ENCODE data around the gene KIRREL2. TPM values are rescaled to one million over a fixed set of nuclear protein-coding genes. Genes with fewer than 3 reads are reported as not detected.
"Not testable (repeated sequence)": the region's sequence is repeated elsewhere in the genome, so short reads cannot be mapped to it uniquely, and the experiment has no call there.

Gene KIRREL2
- 0.07 and 0.17 TPM in 2 replicates for total RNA-seq (2014; rRNA removed; shearing (Covaris generic))

DNA sequence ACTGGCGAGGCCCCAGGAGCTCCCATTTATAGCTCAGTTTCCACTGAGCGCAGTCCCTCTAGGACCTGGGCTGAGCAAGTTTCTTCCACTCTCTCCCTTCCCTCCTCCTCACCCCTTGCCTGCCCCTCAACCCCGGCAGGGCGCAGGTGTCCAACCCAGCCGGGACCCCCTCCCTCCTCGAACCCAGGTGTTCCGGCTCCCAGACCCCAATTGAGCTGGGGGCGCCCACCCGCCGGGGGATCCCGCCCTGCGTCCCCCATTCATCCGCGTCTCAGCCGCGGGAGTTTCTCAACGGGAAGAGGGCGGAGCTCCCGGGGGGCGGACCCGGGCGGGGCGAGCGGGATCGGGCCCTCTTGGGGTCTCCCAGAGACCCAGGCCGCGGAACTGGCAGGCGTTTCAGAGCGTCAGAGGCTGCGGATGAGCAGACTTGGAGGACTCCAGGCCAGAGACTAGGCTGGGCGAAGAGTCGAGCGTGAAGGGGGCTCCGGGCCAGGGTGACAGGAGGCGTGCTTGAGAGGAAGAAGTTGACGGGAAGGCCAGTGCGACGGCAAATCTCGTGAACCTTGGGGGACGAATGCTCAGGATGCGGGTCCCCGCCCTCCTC is at the start of gene KIRREL2:
KIRREL2 (plus strand) TSS at position 366 of the 604 bp plus-strand sequence; CDS start at position 575, 209 bp downstream.
- no peak for DNase-seq (ENCODE audit: low read depth)

DNA sequence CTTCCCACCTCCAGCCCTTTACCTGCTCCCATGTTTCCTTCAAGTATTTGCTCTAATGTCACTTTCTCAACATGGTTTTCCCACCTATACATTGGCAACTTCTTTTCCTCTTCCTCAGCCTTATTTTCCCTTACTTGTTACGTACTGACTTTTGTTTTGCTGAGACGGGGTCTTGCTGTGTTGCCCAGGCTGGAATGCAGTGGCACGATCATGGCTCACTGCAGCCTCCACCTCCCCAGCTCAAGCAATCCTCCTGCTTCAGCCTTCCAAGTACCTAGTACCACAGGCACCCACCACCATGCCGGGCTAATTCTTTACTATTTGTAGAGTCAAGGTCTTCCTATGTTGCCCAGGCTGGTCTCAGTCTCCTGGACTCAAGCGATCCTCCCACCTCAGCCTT is 49.1 kb upstream of the KIRREL2 start:
- no peak for DNase-seq (ENCODE audit: low read depth)

- no peak for DNase-seq (ENCODE audit: low read depth)
These were observed 45.1 kb upstream of the KIRREL2 start for GRCh38 chr19:35811317-35812219.

GRCh38 chr19:35812220-35813042 is 44.3 kb upstream of the KIRREL2 start, which contains the start of gene PRODH2:
Gene PRODH2 (minus strand): TSS chr19:35812845. CDS start chr19:35812805, 40 bp downstream.
- no peak for DNase-seq (ENCODE audit: low read depth)

DNA sequence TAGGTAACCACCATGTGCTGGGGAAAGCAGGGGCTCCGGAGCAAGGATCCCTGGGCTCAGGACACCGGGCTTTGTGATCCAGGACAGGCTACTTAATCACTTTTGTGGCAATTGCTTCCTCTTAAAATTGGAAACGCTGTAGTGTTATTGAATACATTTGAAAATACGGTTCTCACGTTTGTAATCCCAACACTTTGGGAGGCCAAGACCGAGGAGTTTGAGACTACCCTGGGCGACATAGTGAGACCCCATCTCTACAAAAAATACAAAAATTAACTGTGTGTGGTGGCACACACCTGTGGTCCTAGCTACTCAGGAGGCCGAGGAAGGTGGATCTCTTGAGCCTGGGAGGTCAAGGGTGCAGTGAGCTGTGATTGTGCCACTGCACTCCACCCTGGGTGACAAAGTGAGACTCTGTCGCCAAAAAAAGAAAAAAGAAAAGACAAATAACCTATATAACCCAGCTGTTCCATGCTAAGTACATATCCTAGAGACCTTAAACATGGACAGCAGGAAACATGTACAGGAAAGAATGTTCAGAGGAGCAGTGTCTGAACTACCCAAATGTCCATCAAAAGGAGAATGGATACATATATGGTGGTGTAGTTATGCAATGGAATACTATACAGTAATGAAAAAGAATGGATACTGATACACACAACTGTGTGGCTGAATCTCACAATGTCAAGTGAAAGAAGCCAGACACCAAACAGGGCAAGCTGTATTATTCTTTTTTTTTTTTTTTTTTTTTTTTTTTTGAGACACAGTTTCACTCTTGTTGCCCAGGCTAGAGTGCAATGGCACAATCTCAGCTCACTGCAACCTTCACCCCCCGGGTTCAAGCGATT is 43.4 kb upstream of the KIRREL2 start:
- no peak for DNase-seq (ENCODE audit: low read depth)

DNA sequence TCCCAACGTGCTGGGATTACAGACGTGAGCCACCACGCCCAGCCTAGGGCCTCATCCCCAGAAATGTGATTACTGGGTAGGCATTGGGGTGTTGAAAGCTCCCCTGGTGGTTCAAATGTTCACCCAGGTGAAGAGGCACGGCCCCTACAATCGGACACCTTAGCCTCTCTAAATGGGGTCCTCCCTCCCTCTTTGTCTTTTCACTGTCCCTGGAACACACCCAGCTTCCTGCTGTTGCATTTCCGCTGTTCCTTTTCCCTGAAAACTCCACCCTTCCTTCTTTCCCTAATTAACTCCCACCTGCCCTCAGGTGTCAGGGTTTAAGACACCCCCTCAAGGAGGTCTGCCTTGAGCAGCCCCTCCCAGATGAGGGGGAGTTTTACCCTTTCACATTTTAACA is 40.4 kb upstream of the KIRREL2 start:
- no peak for DNase-seq (ENCODE audit: low read depth)

DNA sequence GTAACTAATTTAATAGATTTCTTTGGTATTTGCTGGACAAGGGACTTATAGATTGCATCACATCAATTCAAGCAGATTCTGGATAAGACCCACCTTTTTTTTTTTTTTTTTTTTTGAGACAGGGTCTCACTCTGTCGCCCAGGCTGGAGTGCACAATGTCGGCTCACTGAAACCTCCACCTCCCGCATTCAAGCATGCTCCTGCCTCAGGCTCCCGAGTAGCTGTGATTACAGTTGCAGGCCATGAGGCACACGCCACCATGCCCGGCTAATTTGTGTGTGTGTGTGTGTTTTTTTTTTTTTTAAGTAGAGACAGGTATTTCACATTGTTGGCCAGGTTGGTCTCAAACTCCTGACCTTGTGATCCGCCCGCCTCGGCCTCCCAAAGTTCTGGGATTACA is 39.9 kb upstream of the KIRREL2 start:
- DNase-seq (ENCODE audit: low read depth): no peak

GRCh38 chr19:35818445-35818844 is 38.3 kb upstream of the KIRREL2 start:
- DNase-seq (ENCODE audit: low read depth): no peak

GRCh38 chr19:35822579-35822978 is 34.1 kb upstream of the KIRREL2 start:
- DNase-seq (ENCODE audit: low read depth): no peak

DNA sequence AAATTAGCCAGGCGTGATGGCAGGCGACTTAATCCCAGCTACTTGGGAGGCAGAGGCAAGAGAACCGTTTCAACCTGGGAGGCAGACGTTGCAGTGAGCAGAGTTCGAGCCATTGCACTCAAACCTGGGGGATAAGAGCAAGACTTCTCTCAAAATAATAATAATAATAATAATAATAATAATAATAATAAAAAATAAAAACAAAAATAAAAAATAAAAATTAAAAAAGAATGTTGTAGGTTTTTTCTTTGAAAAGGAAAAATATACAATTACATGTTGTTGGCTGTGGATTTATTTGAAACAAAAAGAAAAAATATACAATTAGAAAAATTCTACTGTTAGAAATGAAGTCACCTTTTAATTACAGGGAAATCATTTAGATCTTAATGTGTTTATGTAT is 32.6 kb upstream of the KIRREL2 start:
- no peak for DNase-seq (ENCODE audit: low read depth)

GRCh38 chr19:35828692-35829301 is 27.9 kb upstream of the KIRREL2 start:
- peak; percentile 50 for DNase-seq (ENCODE audit: low read depth)

GRCh38 chr19:35830986-35831385 is 25.7 kb upstream of the KIRREL2 start:
- no peak for DNase-seq (ENCODE audit: low read depth)

DNA sequence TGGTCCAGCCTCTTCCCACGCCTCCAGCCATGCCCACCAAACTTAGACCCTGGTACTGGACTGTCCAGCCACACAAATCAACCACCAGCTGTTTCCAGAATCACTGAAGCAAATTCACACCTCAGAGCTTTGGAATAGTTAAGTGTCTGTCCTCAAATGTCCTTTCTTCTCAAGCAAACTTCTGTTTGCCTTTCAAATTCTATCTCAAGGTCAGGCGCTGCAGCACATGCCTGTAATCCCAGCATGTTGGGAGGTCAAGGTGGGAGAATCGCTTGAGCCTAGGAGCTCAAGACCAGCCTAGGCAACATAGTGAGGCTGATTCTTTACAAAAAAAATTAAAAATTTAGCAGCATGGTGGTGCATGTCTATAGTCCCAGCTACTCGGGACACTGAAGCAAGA is 24.7 kb upstream of the KIRREL2 start:
- DNase-seq (ENCODE audit: low read depth): no peak

- DNase-seq (ENCODE audit: low read depth): no peak
These were observed 22.7 kb upstream of the KIRREL2 start for GRCh38 chr19:35833972-35834371.

GRCh38 chr19:35836096-35836495 is 20.6 kb upstream of the KIRREL2 start:
- DNase-seq (ENCODE audit: low read depth): not testable (repeated sequence)

DNA sequence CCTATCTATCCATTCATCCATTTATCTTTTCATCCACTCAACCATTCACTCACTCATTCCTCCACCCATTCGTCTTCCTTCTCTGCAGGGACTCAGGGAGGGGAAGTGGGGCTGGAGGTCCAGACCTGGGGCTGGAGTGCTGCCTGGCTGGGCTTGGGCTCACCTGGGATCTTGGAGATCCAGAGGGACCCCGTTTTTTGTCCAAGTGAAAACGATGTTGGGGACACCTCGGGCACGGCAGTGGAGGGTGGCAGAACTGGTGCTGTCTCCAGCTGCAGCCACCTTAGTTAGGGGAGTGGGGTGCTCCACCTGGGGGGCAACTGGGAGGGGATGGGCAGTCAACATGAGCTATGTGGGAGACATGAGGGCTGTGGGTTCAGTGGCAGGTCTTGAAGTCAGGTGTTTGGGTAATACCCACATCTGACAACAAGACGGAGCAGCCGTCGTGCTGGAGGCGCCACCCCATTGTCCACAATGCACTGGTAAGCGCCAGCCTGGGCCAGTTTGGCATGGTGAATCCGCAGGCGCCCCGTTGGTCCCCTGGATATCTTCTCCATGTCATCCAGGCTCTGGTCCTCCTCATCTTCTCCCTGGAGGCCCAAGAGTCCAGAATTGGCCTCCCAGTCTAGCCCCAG is 14.6 kb upstream of the KIRREL2 start:
- DNase-seq (ENCODE audit: low read depth): no peak

DNA sequence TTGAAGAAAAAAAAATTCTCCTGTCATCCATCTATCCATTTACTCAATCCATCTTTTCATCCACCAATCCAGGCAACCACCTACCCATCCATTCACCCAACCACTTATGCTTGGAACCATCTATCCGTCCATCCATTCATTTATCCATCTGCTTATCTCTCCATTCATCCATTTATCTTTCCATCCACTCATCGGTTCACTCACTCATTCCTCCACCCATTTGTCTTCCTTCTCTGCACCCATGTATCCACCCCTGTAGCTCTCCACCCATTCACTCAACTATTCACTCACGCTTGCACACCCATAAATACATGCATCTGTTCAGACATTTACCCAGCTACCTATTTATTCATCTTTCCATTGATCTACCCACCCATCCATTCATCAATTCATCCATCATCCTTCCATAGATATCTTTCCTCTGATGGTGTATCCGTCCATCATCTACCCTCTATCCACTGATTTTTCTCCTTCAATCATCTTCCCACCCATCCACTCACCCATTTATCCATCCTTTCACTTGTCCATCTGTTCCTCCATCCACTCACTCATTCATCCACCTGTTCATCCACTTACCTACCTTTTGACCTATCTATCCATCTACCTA is 13.9 kb upstream of the KIRREL2 start:
- no peak for DNase-seq (ENCODE audit: low read depth)

DNA sequence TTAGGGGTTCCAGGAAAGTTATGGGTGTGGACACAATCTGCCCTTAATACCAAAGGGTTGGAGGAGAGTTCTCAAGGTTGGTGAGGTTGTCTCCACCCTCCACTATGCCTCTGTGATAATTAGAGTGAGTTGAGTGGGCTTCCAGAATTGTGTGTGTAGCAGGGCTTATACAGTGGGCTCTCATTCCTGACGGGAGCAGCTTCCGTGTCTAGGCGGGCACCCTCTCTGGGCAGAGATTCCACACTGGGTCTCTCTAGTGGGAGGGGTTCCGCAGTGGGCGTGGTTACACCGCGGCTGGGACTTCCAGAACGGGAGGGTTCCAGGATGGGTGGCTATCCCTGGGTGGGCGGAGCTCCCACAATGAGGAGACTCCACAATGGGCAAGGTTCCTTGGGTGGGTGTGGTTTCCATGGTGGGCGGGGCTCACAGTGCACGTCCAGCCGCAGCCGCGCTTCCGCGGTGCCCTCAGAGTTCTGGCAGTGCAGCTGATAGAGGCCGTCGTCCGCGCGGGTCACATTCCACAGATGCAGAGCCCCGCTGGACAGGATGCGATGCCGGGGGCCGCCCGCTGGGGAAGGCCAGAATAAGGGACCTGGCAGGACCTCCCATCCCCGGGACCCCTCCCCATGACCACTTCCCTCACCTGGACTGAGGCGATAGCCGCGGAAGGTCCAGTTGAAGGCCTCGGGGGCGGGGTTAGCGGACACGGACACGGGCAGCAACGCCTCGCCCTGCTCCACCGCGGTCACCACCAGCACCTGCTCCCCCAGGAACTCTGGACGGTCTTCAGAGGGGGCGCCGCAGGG is 12.8 kb upstream of the KIRREL2 start:
- DNase-seq (ENCODE audit: low read depth): no peak
